IPS-20b (cell line): ENCODE data around the gene PEG3.

Experiments used
- H3K27ac ChIP-seq: one replicate; pipeline ENCODE4 v1.5.1; 2013; ENCODE audit warnings: low read length
- H3K27me3 ChIP-seq: 2 replicates; pipeline ENCODE4 v1.6.1; 2013; ENCODE audit warnings: mild to moderate bottlenecking, low read length, inconsistent platforms; ENCODE audit not compliant: insufficient read depth
- H3K36me3 ChIP-seq: 2 replicates; pipeline ENCODE4 v1.6.1; 2013; ENCODE audit warnings: low read depth, mild to moderate bottlenecking, inconsistent platforms, low read length, moderate library complexity; ENCODE audit not compliant: insufficient read depth
- H3K4me1 ChIP-seq: 2 replicates; pipeline ENCODE4 v1.6.1; 2013; ENCODE audit warnings: mild to moderate bottlenecking, control low read depth, inconsistent platforms, low read length, moderate library complexity; ENCODE audit not compliant: insufficient read depth
- H3K4me3 ChIP-seq: 2 replicates; pipeline ENCODE4 v1.5.1; 2013; ENCODE audit warnings: mild to moderate bottlenecking, low read length, inconsistent platforms
- H3K9ac ChIP-seq: 2 replicates; pipeline ENCODE4 v1.6.1; 2013; ENCODE audit warnings: low read depth, mild to moderate bottlenecking, inconsistent platforms, low read length, moderate library complexity
- H3K9me3 ChIP-seq: 2 replicates; pipeline ENCODE4 v1.6.1; 2013; ENCODE audit warnings: mild to moderate bottlenecking, low read depth, low read length, inconsistent platforms; ENCODE audit not compliant: insufficient read depth

PEG3 gene

GRCh38 chr19:56823417-56823816, 17.1 kb downstream of the PEG3 start:
- Histone ChIP-seq H3K27ac (no peak overlapping the region), H3K9me3 (peaks cover 100% of the 10 kb centered on the region), H3K4me3 (no peak overlapping the region), H3K4me1 (no peaks in the 10 kb centered on the region), H3K27me3 (no peaks in the 10 kb centered on the region), H3K36me3 (no peaks in the 10 kb centered on the region), H3K9ac (no peak overlapping the region)

GRCh38 chr19:56822755-56823154, 17.8 kb downstream of the PEG3 start:
- Histone ChIP-seq H3K27ac (no peak overlapping the region), H3K4me3 (no peak overlapping the region), H3K9me3 (peaks cover 100% of the 10 kb centered on the region), H3K9ac (no peak overlapping the region), H3K36me3 (no peaks in the 10 kb centered on the region), H3K4me1 (no peaks in the 10 kb centered on the region), H3K27me3 (no peaks in the 10 kb centered on the region)

GRCh38 chr19:56821675-56822074, 18.9 kb downstream of the PEG3 start:
- H3K36me3 ChIP-seq = no peaks in the 10 kb centered on the region
- no peak overlapping the region for H3K9ac ChIP-seq
- H3K4me3 ChIP-seq = no peak overlapping the region
- H3K4me1 ChIP-seq = no peaks in the 10 kb centered on the region
- peaks cover 100% of the 10 kb centered on the region for H3K9me3 ChIP-seq
- H3K27me3 ChIP-seq = no peaks in the 10 kb centered on the region
- H3K27ac ChIP-seq = no peak overlapping the region

GRCh38 chr19:56821209-56821608, 19.3 kb downstream of the PEG3 start:
- Histone ChIP-seq H3K9me3 (peaks cover 100% of the 10 kb centered on the region), H3K36me3 (no peaks in the 10 kb centered on the region), H3K9ac (no peak overlapping the region), H3K4me3 (no peak overlapping the region), H3K27ac (no peak overlapping the region), H3K27me3 (no peaks in the 10 kb centered on the region), H3K4me1 (no peaks in the 10 kb centered on the region)

GRCh38 chr19:56819166-56819565, 21.4 kb downstream of the PEG3 start:
- H3K4me3 ChIP-seq = no peak overlapping the region
- H3K27ac ChIP-seq = no peak overlapping the region
- H3K36me3 ChIP-seq = no peaks in the 10 kb centered on the region
- H3K9ac ChIP-seq = no peak overlapping the region
- H3K27me3 ChIP-seq = no peaks in the 10 kb centered on the region
- no peaks in the 10 kb centered on the region for H3K4me1 ChIP-seq
- H3K9me3 ChIP-seq = peaks cover 100% of the 10 kb centered on the region

GRCh38 chr19:56814656-56815055, 25.9 kb downstream of the PEG3 start:
- Histone ChIP-seq H3K9ac (no peak overlapping the region), H3K4me1 (no peaks in the 10 kb centered on the region), H3K27me3 (no peaks in the 10 kb centered on the region), H3K4me3 (no peak overlapping the region), H3K36me3 (no peaks in the 10 kb centered on the region), H3K27ac (no peak overlapping the region), H3K9me3 (peaks cover 100% of the 10 kb centered on the region)

GRCh38 chr19:56813531-56813930, 27.0 kb downstream of the PEG3 start:
- H3K36me3 ChIP-seq = no peaks in the 10 kb centered on the region
- no peak overlapping the region for H3K9ac ChIP-seq
- no peaks in the 10 kb centered on the region for H3K27me3 ChIP-seq
- no peaks in the 10 kb centered on the region for H3K4me1 ChIP-seq
- H3K4me3 ChIP-seq = no peak overlapping the region
- peaks cover 100% of the 10 kb centered on the region for H3K9me3 ChIP-seq
- no peak overlapping the region for H3K27ac ChIP-seq

- H3K27ac ChIP-seq = no peak overlapping the region
- H3K4me1 ChIP-seq = no peaks in the 10 kb centered on the region
- no peaks in the 10 kb centered on the region for H3K36me3 ChIP-seq
- H3K27me3 ChIP-seq = no peaks in the 10 kb centered on the region
- no peak overlapping the region for H3K9ac ChIP-seq
- H3K9me3 ChIP-seq = peaks cover 100% of the 10 kb centered on the region
- no peak overlapping the region for H3K4me3 ChIP-seq
These were observed 29.0 kb downstream of the PEG3 start for GRCh38 chr19:56811480-56811879.

GRCh38 chr19:56810260-56810659, 30.3 kb downstream of the PEG3 start:
- Histone ChIP-seq H3K4me3 (no peak overlapping the region), H3K27ac (no peak overlapping the region), H3K9me3 (peaks cover 100% of the 10 kb centered on the region), H3K4me1 (no peaks in the 10 kb centered on the region), H3K27me3 (no peaks in the 10 kb centered on the region), H3K36me3 (no peaks in the 10 kb centered on the region), H3K9ac (no peak overlapping the region)

- Histone ChIP-seq H3K27ac (no peak overlapping the region), H3K4me1 (no peaks in the 10 kb centered on the region)
These were observed 31.7 kb downstream of the PEG3 start for GRCh38 chr19:56808717-56809392.

GRCh38 chr19:56806639-56807038, 33.9 kb downstream of the PEG3 start:
- H3K36me3 ChIP-seq = no peaks in the 10 kb centered on the region
- H3K27ac ChIP-seq = no peak overlapping the region
- no peaks in the 10 kb centered on the region for H3K27me3 ChIP-seq
- H3K9ac ChIP-seq = no peak overlapping the region
- peaks cover 100% of the 10 kb centered on the region for H3K9me3 ChIP-seq
- H3K4me3 ChIP-seq = no peak overlapping the region
- H3K4me1 ChIP-seq = no peaks in the 10 kb centered on the region

More at GRCh38 chr19:56808717-56809392, 31.7 kb downstream of the PEG3 start:
- Histone ChIP-seq H3K36me3 (no peaks in the 10 kb centered on the region), H3K9ac (no peak overlapping the region), H3K4me3 (no peak overlapping the region), H3K27me3 (no peaks in the 10 kb centered on the region), H3K9me3 (peaks cover 100% of the 10 kb centered on the region)
